ENCODE data around the gene AKAP14.
"Not testable (repeated sequence)": the region's sequence is repeated elsewhere in the genome, so short reads cannot be mapped to it uniquely, and the experiment has no call there.

Gene AKAP14

GRCh38 chrX:119895843-119896326, at the start of gene AKAP14:
TSS of gene AKAP14 (plus strand) at chrX:119895893. CDS start at chrX:119903224, 7,331 bp downstream.
- no peak for DNase-seq (ENCODE audit: low read depth)

- peak; percentile 84 for DNase-seq (ENCODE audit: low read depth)
Observed at GRCh38 chrX:119852382-119853353, 43.0 kb upstream of the AKAP14 start, which contains the start of gene UPF3B. TSS of gene UPF3B (minus strand) at chrX:119852963. CDS start at chrX:119852928, 35 bp downstream.

- no peak for DNase-seq (ENCODE audit: low read depth)
Observed at GRCh38 chrX:119853444-119853843, 42.2 kb upstream of the AKAP14 start.

GRCh38 chrX:119870626-119871131, 25.0 kb upstream of the AKAP14 start:
- DNase-seq (ENCODE audit: low read depth): no peak

GRCh38 chrX:119871245-119871598, 24.5 kb upstream of the AKAP14 start:
- DNase-seq (ENCODE audit: low read depth): no peak

GRCh38 chrX:119871599-119872395, 23.9 kb upstream of the AKAP14 start, which contains the start of the genes NDUFA1 and RNF113A:
TSS of gene NDUFA1 (plus strand) at chrX:119871832. CDS start at chrX:119871912, 80 bp downstream.
TSS of gene RNF113A (minus strand) at chrX:119871733. CDS start at chrX:119871613, 120 bp downstream.
- DNase-seq (ENCODE audit: low read depth): peak; percentile 77

- DNase-seq (ENCODE audit: low read depth): no peak
Observed at GRCh38 chrX:119878740-119879139, 17.0 kb upstream of the AKAP14 start.

- no peak for DNase-seq (ENCODE audit: low read depth)
Observed at GRCh38 chrX:119880076-119880475, 15.6 kb upstream of the AKAP14 start.

- DNase-seq (ENCODE audit: low read depth): no peak
Observed at GRCh38 chrX:119880552-119881437, 14.9 kb upstream of the AKAP14 start.

- no peak for DNase-seq (ENCODE audit: low read depth)
Observed at GRCh38 chrX:119885554-119886428, 9.9 kb upstream of the AKAP14 start.

- DNase-seq (ENCODE audit: low read depth): peak; percentile 19
Observed at GRCh38 chrX:119887721-119888425, 7.8 kb upstream of the AKAP14 start.

GRCh38 chrX:119890626-119891025, 5.1 kb upstream of the AKAP14 start:
- DNase-seq (ENCODE audit: low read depth): not testable (repeated sequence)

- not testable (repeated sequence) for DNase-seq (ENCODE audit: low read depth)
Observed at GRCh38 chrX:119891961-119892692, 3.6 kb upstream of the AKAP14 start.

GRCh38 chrX:119899125-119899524, 3.4 kb downstream of the AKAP14 start:
- DNase-seq (ENCODE audit: low read depth): no peak

GRCh38 chrX:119900976-119901375, 5.3 kb downstream of the AKAP14 start:
- no peak for DNase-seq (ENCODE audit: low read depth)

GRCh38 chrX:119916310-119916709, 20.6 kb downstream of the AKAP14 start:
- DNase-seq (ENCODE audit: low read depth): no peak

- DNase-seq (ENCODE audit: low read depth): no peak
Observed at GRCh38 chrX:119917877-119918276, 22.2 kb downstream of the AKAP14 start.

GRCh38 chrX:119919835-119920585, 24.3 kb downstream of the AKAP14 start:
- DNase-seq (ENCODE audit: low read depth): no peak
